Transverse colon (tissue), 3 donors: ENCODE results near the gene RAET1E.

ENCODE experiments used
- POLR2A ChIP-seq: fragments of 450-650 bp; IDR thresholded peaks from one replicate; pipeline ENCODE4 v1.6.1; 2016; ENCODE audit warnings: antibody characterized with exemption, mild to moderate bottlenecking, moderate library complexity
- TF ChIP-seq, protein P1 (sequence below), 5 experiments: fragments of 200-600 bp in 3 of 5; fragments of 450-650 bp in 2 of 5; sonication (generic) in 3 of 5; IDR thresholded peaks; 1 replicate in 2 of 5; 2 replicates in 3 of 5; pipeline ENCODE4 v1.5.1; 2016 to 2017; ENCODE audit warnings: antibody characterized with exemption in 5 of 5, inconsistent platforms in 3 of 5, mild to moderate bottlenecking in 2 of 5, moderate library complexity in 1 of 5

DNA sequence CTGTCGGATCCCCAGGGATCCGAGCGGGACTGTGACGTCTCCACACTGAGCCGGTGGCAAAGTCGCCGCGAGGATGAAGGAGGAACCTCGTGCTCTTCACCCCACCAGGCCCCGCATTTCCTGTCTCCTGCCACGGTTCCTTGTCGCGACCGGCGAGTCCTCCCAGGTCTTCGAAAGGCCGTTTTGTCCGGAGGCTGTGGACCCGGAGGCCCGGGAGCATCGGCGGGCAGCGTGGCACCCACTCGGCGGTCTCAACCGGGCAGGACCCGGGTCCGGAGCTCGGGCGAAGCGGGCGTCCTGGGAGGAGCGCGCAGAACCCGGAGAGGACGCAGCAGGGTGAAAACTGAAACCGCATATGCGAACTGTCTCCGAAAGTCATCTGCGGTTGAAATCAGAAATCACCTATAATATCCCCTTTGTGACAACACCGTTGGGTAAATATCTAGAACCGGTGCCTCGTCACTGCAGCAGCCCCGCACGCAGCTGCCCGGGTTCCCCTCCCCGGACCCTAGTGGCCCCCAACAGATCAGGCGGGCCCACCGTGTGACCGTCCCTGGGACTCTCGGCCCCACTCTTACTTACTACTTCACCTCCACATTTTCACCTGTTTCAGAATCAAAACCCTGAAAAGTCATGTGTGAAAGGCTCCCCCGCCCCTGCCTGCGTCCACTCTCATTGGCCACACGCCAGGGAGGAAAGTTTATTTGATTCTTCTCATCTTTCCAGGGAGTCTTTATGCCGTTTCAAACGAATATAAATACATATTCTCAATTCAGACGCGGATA lies 40.9 kb upstream of the RAET1E start:
- TF ChIP-seq, protein P1, sequence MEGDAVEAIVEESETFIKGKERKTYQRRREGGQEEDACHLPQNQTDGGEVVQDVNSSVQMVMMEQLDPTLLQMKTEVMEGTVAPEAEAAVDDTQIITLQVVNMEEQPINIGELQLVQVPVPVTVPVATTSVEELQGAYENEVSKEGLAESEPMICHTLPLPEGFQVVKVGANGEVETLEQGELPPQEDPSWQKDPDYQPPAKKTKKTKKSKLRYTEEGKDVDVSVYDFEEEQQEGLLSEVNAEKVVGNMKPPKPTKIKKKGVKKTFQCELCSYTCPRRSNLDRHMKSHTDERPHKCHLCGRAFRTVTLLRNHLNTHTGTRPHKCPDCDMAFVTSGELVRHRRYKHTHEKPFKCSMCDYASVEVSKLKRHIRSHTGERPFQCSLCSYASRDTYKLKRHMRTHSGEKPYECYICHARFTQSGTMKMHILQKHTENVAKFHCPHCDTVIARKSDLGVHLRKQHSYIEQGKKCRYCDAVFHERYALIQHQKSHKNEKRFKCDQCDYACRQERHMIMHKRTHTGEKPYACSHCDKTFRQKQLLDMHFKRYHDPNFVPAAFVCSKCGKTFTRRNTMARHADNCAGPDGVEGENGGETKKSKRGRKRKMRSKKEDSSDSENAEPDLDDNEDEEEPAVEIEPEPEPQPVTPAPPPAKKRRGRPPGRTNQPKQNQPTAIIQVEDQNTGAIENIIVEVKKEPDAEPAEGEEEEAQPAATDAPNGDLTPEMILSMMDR (IDR thresholded peaks at IDR 0.05): no peak
- no peak for TF ChIP-seq POLR2A
